DND-41 (cell line): ENCODE measurements around the gene SYNDIG1.

ENCODE experiments used
- CTCF ChIP-seq: IDR thresholded peaks from 2 replicates; pipeline ENCODE4 v1.5.1; 2012; ENCODE audit warnings: borderline replicate concordance, low read length, moderate library complexity, mild to moderate bottlenecking; ENCODE audit not compliant: poor library complexity, severe bottlenecking; ENCODE audit errors: extremely low read depth
- EZH2 ChIP-seq: IDR thresholded peaks from 3 replicates; pipeline ENCODE4 v1.6.1; 2012; ENCODE audit warnings: borderline replicate concordance, low read depth, mild to moderate bottlenecking, moderate library complexity, low read length, inconsistent platforms; ENCODE audit not compliant: severe bottlenecking

- no peak for TF ChIP-seq CTCF
- TF ChIP-seq EZH2, result no peak
These were observed 20.3 kb downstream of the SYNDIG1 start for GRCh38 chr20:24489631-24490260.
